CD4-positive, CD25-positive, alpha-beta regulatory T cell (primary cell): ENCODE measurements around the gene TRPM3. TPM values are rescaled to one million over a fixed set of nuclear protein-coding genes. Genes with fewer than 3 reads are reported as not detected.
A peak's percentile ranks its signal among the peaks of the same experiment; 100 is the strongest.

ENCODE experiments used
- ATAC-seq, 2 donors: fragments of 150-1000 bp; cut with Tn5 transposase; one replicate each; pipeline ENCODE4 v1.10.0; 2021; ENCODE audit warnings: low read depth in 2 of 2, moderate number of reproducible peaks in 2 of 2, moderate library complexity in 1 of 2
- DNase-seq, 3 donors: peaks; one replicate each; pipeline versions ENCODE4 v3.0.0 to v3.0.0-alpha.2; 2012 to 2022; ENCODE audit warnings: mixed read lengths in 1 of 3
- H3K27ac ChIP-seq: one replicate; pipeline ENCODE4 v1.7.0; 2013; ENCODE audit warnings: mild to moderate bottlenecking, low read length; ENCODE audit not compliant: insufficient read depth, poor library complexity, severe bottlenecking
- H3K27me3 ChIP-seq: one replicate; pipeline ENCODE4 v1.7.0; 2013; ENCODE audit warnings: low read length; ENCODE audit not compliant: control insufficient read depth, insufficient read depth
- H3K36me3 ChIP-seq: one replicate; pipeline ENCODE4 v1.7.0; 2013; ENCODE audit warnings: mild to moderate bottlenecking, low read length, moderate library complexity; ENCODE audit not compliant: control insufficient read depth, insufficient read depth
- H3K4me1 ChIP-seq: 2 replicates; pipeline ENCODE4 v1.7.0; 2013; ENCODE audit warnings: mild to moderate bottlenecking, low read length; ENCODE audit not compliant: insufficient read depth, control insufficient read depth, poor library complexity, severe bottlenecking
- H3K4me3 ChIP-seq: one replicate; pipeline ENCODE4 v1.7.0; 2013; ENCODE audit warnings: low read depth, mild to moderate bottlenecking, low read length, moderate library complexity
- H3K9me3 ChIP-seq, 2 experiments: 1 replicate in 1 of 2; 2 replicates in 1 of 2; pipeline ENCODE4 v1.7.0; 2013; ENCODE audit warnings: low read length in 2 of 2, mild to moderate bottlenecking in 1 of 2, moderate library complexity in 1 of 2; ENCODE audit not compliant: control insufficient read depth in 2 of 2
- H3K27ac Mint-ChIP-seq, 3 donors: one replicate each; pipeline ENCODE4 v1.8.0; 2020 to 2022; ENCODE audit warnings: mild to moderate bottlenecking in 3 of 3, mixed read lengths in 3 of 3, moderate library complexity in 2 of 3
- H3K27me3 Mint-ChIP-seq: one replicate; pipeline ENCODE4 v1.8.0; 2022; ENCODE audit warnings: mild to moderate bottlenecking, mixed read lengths
- H3K36me3 Mint-ChIP-seq: one replicate; pipeline ENCODE4 v1.8.0; 2020; ENCODE audit warnings: mixed read lengths
- H3K4me1 Mint-ChIP-seq, 4 donors: one replicate each; pipeline ENCODE4 v1.8.0; 2020 to 2022; ENCODE audit warnings: mixed read lengths in 4 of 4, mild to moderate bottlenecking in 1 of 4
- H3K4me3 Mint-ChIP-seq, 4 donors: one replicate each; pipeline ENCODE4 v1.8.0; 2020 to 2022; ENCODE audit warnings: mild to moderate bottlenecking in 4 of 4, mixed read lengths in 4 of 4, moderate library complexity in 3 of 4
- H3K9me3 Mint-ChIP-seq, 7 donors: one replicate each; pipeline ENCODE4 v1.8.0; 2020 to 2022; ENCODE audit warnings: mixed read lengths in 7 of 7, mild to moderate bottlenecking in 3 of 7, moderate library complexity in 2 of 7
- polyA plus RNA-seq, 4 donors: library from polyadenylated mRNA; unstranded; fragments of 300-500 nt; fragmentation: Illumina TruSeq; gene quantifications; one replicate each; pipeline ENCODE4 v1.2.3, GENCODE V29; 2021
- total RNA-seq: library from RNA; stranded (reverse); gene quantifications from one replicate; pipeline ENCODE4 v1.2.3, GENCODE V29; 2022

TRPM3 gene
- total and polyA plus RNA-seq, 5 donors from 2014 or later, result not detected

GRCh38 chr9:70491426-70492318, 629.7 kb downstream of the TRPM3 start:
- H3K27ac Mint-ChIP-seq, result no peak overlapping the region
- ATAC-seq (no peak), DNase-seq (no peak)
- peaks cover 7% of the 10 kb centered on the region for H3K27me3 Mint-ChIP-seq
- H3K36me3 Mint-ChIP-seq, result no peaks in the 10 kb centered on the region
- no peaks in the 10 kb centered on the region for H3K9me3 ChIP-seq
- H3K4me3 ChIP-seq, result no peak overlapping the region
- H3K36me3 ChIP-seq, result no peaks in the 10 kb centered on the region
- peaks cover 0 to 2% (median 0%) of the 10 kb centered on the region in 7 donors for H3K9me3 Mint-ChIP-seq
- H3K27me3 ChIP-seq, result peaks cover 5% of the 10 kb centered on the region
- no peak overlapping the region for H3K4me3 Mint-ChIP-seq
- no peaks in the 10 kb centered on the region for H3K4me1 ChIP-seq
- H3K27ac ChIP-seq, result no peak overlapping the region
- peaks cover 0 to 6% (median 0%) of the 10 kb centered on the region in 4 donors for H3K4me1 Mint-ChIP-seq

- Mint-ChIP-seq H3K4me3 (no peak overlapping the region), H3K36me3 (no peaks in the 10 kb centered on the region), H3K27ac (peak overlapping the region in 1 of 3 donors; percentile 31), H3K4me1 (peaks cover 0 to 5% (median 0%) of the 10 kb centered on the region in 4 donors), H3K9me3 (no peaks in the 10 kb centered on the region), H3K27me3 (peaks cover 11% of the 10 kb centered on the region)
- ATAC-seq (peak in 1 of 2 donors; percentile 34), DNase-seq (no peak)
- Histone ChIP-seq H3K9me3 (no peaks in the 10 kb centered on the region), H3K27me3 (peaks cover 5% of the 10 kb centered on the region), H3K4me1 (no peaks in the 10 kb centered on the region), H3K4me3 (no peak overlapping the region), H3K36me3 (no peaks in the 10 kb centered on the region), H3K27ac (no peak overlapping the region)
These were observed 630.9 kb downstream of the TRPM3 start for GRCh38 chr9:70490478-70490877.

GRCh38 chr9:70488793-70489105, 632.7 kb downstream of the TRPM3 start:
- Histone ChIP-seq H3K36me3 (no peaks in the 10 kb centered on the region), H3K9me3 (no peaks in the 10 kb centered on the region), H3K4me3 (no peak overlapping the region), H3K4me1 (peaks cover 2% of the 10 kb centered on the region), H3K27ac (no peak overlapping the region), H3K27me3 (no peaks in the 10 kb centered on the region)
- Mint-ChIP-seq H3K4me1 (no peaks in the 10 kb centered on the region), H3K27ac (no peak overlapping the region), H3K27me3 (peaks cover 15% of the 10 kb centered on the region), H3K36me3 (no peaks in the 10 kb centered on the region), H3K4me3 (no peak overlapping the region), H3K9me3 (no peaks in the 10 kb centered on the region)
- ATAC-seq, result no peak
- DNase-seq, result no peak

GRCh38 chr9:70488098-70488792, 633.2 kb downstream of the TRPM3 start:
- Mint-ChIP-seq H3K9me3 (no peaks in the 10 kb centered on the region), H3K4me3 (no peak overlapping the region), H3K27me3 (peaks cover 20% of the 10 kb centered on the region), H3K4me1 (no peaks in the 10 kb centered on the region), H3K27ac (no peak overlapping the region), H3K36me3 (no peaks in the 10 kb centered on the region)
- no peak overlapping the region for H3K27ac ChIP-seq
- ATAC-seq, result no peak
- no peak for DNase-seq
- no peaks in the 10 kb centered on the region for H3K36me3 ChIP-seq
- H3K4me1 ChIP-seq, result peaks cover 2% of the 10 kb centered on the region
- no peak overlapping the region for H3K4me3 ChIP-seq
- no peaks in the 10 kb centered on the region for H3K9me3 ChIP-seq
- H3K27me3 ChIP-seq, result no peaks in the 10 kb centered on the region

- Histone ChIP-seq H3K9me3 (no peaks in the 10 kb centered on the region), H3K4me3 (no peak overlapping the region), H3K36me3 (no peaks in the 10 kb centered on the region), H3K27ac (no peak overlapping the region), H3K4me1 (peaks cover 2% of the 10 kb centered on the region), H3K27me3 (no peaks in the 10 kb centered on the region)
- no peak overlapping the region for H3K27ac Mint-ChIP-seq
- H3K4me1 Mint-ChIP-seq, result no peaks in the 10 kb centered on the region
- H3K36me3 Mint-ChIP-seq, result no peaks in the 10 kb centered on the region
- H3K27me3 Mint-ChIP-seq, result peaks cover 13% of the 10 kb centered on the region
- no peaks in the 10 kb centered on the region for H3K9me3 Mint-ChIP-seq
- H3K4me3 Mint-ChIP-seq, result no peak overlapping the region
- ATAC-seq, result no peak
- DNase-seq, result no peak
These were observed 635.3 kb downstream of the TRPM3 start for GRCh38 chr9:70486127-70486526.

- H3K4me3 Mint-ChIP-seq, result no peak overlapping the region
These were observed 636.1 kb downstream of the TRPM3 start for GRCh38 chr9:70485273-70485858.

GRCh38 chr9:70484232-70485130, 636.9 kb downstream of the TRPM3 start:
- Mint-ChIP-seq H3K36me3 (no peaks in the 10 kb centered on the region), H3K4me3 (no peak overlapping the region)
- H3K4me3 ChIP-seq, result no peak overlapping the region

More at GRCh38 chr9:70485273-70485858, 636.1 kb downstream of the TRPM3 start:
- no peaks in the 10 kb centered on the region for H3K36me3 ChIP-seq
- Mint-ChIP-seq H3K4me1 (no peaks in the 10 kb centered on the region), H3K9me3 (no peaks in the 10 kb centered on the region), H3K27ac (peak overlapping the region in 1 of 3 donors; percentile 37), H3K27me3 (peaks cover 13% of the 10 kb centered on the region), H3K36me3 (no peaks in the 10 kb centered on the region)
- DNase-seq, result no peak
- ATAC-seq, result no peak
- no peaks in the 10 kb centered on the region for H3K27me3 ChIP-seq
- H3K4me1 ChIP-seq, result peaks cover 2% of the 10 kb centered on the region
- no peak overlapping the region for H3K4me3 ChIP-seq
- no peak overlapping the region for H3K27ac ChIP-seq
- H3K9me3 ChIP-seq, result no peaks in the 10 kb centered on the region

More at GRCh38 chr9:70484232-70485130, 636.9 kb downstream of the TRPM3 start:
- Mint-ChIP-seq H3K9me3 (no peaks in the 10 kb centered on the region), H3K4me1 (no peaks in the 10 kb centered on the region), H3K27me3 (peaks cover 13% of the 10 kb centered on the region), H3K27ac (peak overlapping the region in 2 of 3 donors; percentile 49 to 65)
- Histone ChIP-seq H3K4me1 (peaks cover 2% of the 10 kb centered on the region), H3K36me3 (no peaks in the 10 kb centered on the region), H3K9me3 (no peaks in the 10 kb centered on the region), H3K27ac (no peak overlapping the region), H3K27me3 (no peaks in the 10 kb centered on the region)
- DNase-seq, result peak in 2 of 3 donors; percentile 40 to 59
- ATAC-seq, result peak; percentile 77 to 87
